Erythroblast (primary cell): ENCODE results near the gene NOXA1.

Experiments
- GATA1 ChIP-seq: IDR thresholded peaks from 2 replicates; pipeline ENCODE4 v1.6.1; 2011; ENCODE audit warnings: low read depth, mild to moderate bottlenecking, control low read depth, low read length, moderate library complexity
- POLR2A ChIP-seq: IDR thresholded peaks from 2 replicates; pipeline ENCODE4 v1.6.1; 2011; ENCODE audit warnings: mild to moderate bottlenecking, low read length

DNA sequence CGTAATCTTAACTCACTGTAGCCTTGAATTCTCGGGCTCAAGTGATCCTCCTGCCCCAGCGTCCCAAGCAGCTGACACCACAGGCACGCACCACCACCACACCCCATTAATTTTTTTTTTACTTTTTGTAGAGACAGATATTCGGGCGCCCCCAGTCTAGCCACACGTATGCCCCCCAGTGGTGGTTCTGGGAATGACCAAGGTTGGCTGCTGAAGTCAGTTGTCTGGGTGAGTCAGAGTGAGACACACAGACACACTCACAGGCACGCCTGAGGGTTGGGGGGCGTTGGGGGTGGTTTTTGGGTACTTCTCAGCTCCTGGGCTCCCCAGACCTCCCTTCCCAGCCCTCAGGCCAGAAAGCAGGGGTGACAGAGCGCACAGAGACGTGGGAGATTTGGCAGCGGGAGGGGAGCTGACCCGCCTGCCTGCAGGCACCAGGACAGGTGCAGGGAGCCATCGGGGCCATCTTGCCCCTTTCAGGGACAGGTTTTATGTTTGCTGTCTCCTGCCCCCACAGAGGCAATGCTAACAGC lies 22.1 kb downstream of the NOXA1 start:
- TF ChIP-seq POLR2A: no peak
- TF ChIP-seq GATA1: no peak
